Measurements from ENCODE around the gene CACYBP. TPM values are rescaled to one million over a fixed set of nuclear protein-coding genes. Genes with fewer than 3 reads are reported as not detected.

CACYBP gene
- total and polyA plus RNA-seq, 10 donors = 32.3 to 128 (median 63.1) TPM

GRCh38 chr1:174958396-174958795, 41.4 kb upstream of the CACYBP start:
- no peaks in the 10 kb centered on the region for H3K27me3 ChIP-seq (replicated peaks in 1 of 7)
- intact Hi-C loops (cut with DNase I; ENCODE audit: low total_unique reads) = no loop called here
- H3K9me3 ChIP-seq = no peaks in the 10 kb centered on the region
- H3K4me3 ChIP-seq = no peak overlapping the region
- peak overlapping the region in 2 of 8 donors; percentile 12 to 33 for H3K27ac ChIP-seq
- H3K4me1 ChIP-seq = peaks cover 15 to 58% (median 26%) of the 10 kb centered on the region in 6 donors
- H3K36me3 ChIP-seq = peaks cover 0 to 8% (median 0%) of the 10 kb centered on the region in 6 donors
- TF ChIP-seq CTCF (IDR thresholded peaks at IDR 0.05 in 8 of 11, conservative IDR thresholded peaks at IDR 0.05 in 3 of 11) (no peak), POLR2AphosphoS5 (IDR thresholded peaks at IDR 0.05) (no peak), POLR2A (IDR thresholded peaks at IDR 0.05) (no peak)
- 92 to 100% (median 93%) methylated on average over 1 of the region's 1 CpG for WGBS, 5 donors
- no peak for DNase-seq

- Histone ChIP-seq H3K9me3 (no peaks in the 10 kb centered on the region), H3K4me3 (no peak overlapping the region), H3K27me3 (replicated peaks in 1 of 7) (no peaks in the 10 kb centered on the region), H3K36me3 (peaks cover 0 to 8% (median 0%) of the 10 kb centered on the region in 6 donors), H3K27ac (no peak overlapping the region), H3K4me1 (peaks cover 14 to 58% (median 26%) of the 10 kb centered on the region in 6 donors)
- intact Hi-C loops (cut with DNase I; ENCODE audit: low total_unique reads) = no loop called here
- WGBS, 5 donors = 74 to 91% (median 86%) methylated on average over 2 of the region's 2 CpGs
- no peak for DNase-seq
- TF ChIP-seq CTCF (IDR thresholded peaks at IDR 0.05 in 8 of 11, conservative IDR thresholded peaks at IDR 0.05 in 3 of 11) (no peak), POLR2A (IDR thresholded peaks at IDR 0.05) (no peak), POLR2AphosphoS5 (IDR thresholded peaks at IDR 0.05) (no peak)
Measured at GRCh38 chr1:174960362-174960761, 39.4 kb upstream of the CACYBP start.

- TF ChIP-seq CTCF (IDR thresholded peaks at IDR 0.05 in 8 of 11, conservative IDR thresholded peaks at IDR 0.05 in 3 of 11) (no peak), POLR2AphosphoS5 (IDR thresholded peaks at IDR 0.05) (no peak), POLR2A (IDR thresholded peaks at IDR 0.05) (no peak)
- H3K4me3 ChIP-seq = no peak overlapping the region
- H3K27me3 ChIP-seq (replicated peaks in 1 of 7) = no peaks in the 10 kb centered on the region
- no peaks in the 10 kb centered on the region for H3K9me3 ChIP-seq
- peaks cover 28 to 67% (median 54%) of the 10 kb centered on the region in 6 donors for H3K4me1 ChIP-seq
- intact Hi-C loops (cut with DNase I; ENCODE audit: low total_unique reads) = no loop called here
- H3K36me3 ChIP-seq = peaks cover 0 to 2% (median 0%) of the 10 kb centered on the region in 6 donors
- peak overlapping the region; percentile 67 to 91 (median 84) for H3K27ac ChIP-seq
- DNase-seq = no peak
- WGBS, 5 donors = 72 to 77% (median 72%) methylated on average over 2 of the region's 2 CpGs
Measured at GRCh38 chr1:174963529-174964125, 36.1 kb upstream of the CACYBP start.

- intact Hi-C loops (cut with DNase I; ENCODE audit: low total_unique reads) = no loop called here
- Histone ChIP-seq H3K4me3 (peak overlapping the region in 4 of 8 donors; percentile 6 to 62 (median 20)), H3K4me1 (peaks cover 28 to 74% (median 62%) of the 10 kb centered on the region in 6 donors), H3K27me3 (replicated peaks in 1 of 7) (no peaks in the 10 kb centered on the region), H3K9me3 (no peaks in the 10 kb centered on the region), H3K27ac (peak overlapping the region; percentile 67 to 91 (median 84)), H3K36me3 (peaks cover 0 to 3% (median 0%) of the 10 kb centered on the region in 6 donors)
- 39 to 49% (median 43%) methylated on average over 6 of the region's 6 CpGs for WGBS, 5 donors
- no peak for DNase-seq
- TF ChIP-seq POLR2A (IDR thresholded peaks at IDR 0.05) (no peak), POLR2AphosphoS5 (IDR thresholded peaks at IDR 0.05) (peak in 1 of 3 donors; percentile 59), CTCF (IDR thresholded peaks at IDR 0.05 in 8 of 11, conservative IDR thresholded peaks at IDR 0.05 in 3 of 11) (no peak)
Measured at GRCh38 chr1:174964261-174964971, 35.3 kb upstream of the CACYBP start.

All from spleen (tissue), 11 donors.